Cardiac septum (tissue), 1 donor: ENCODE results near the gene CRNKL1. TPM values are rescaled to one million over a fixed set of nuclear protein-coding genes. Genes with fewer than 3 reads are reported as not detected.

Experiments used
- DNase-seq: peaks from one replicate; pipeline ENCODE4 v3.0.0-alpha.2; 2020; ENCODE audit warnings: low spot score
- intact Hi-C: fragments of 100-400 bp; cut with DNase I; formaldehyde crosslinking; loops from one replicate; pipeline ENCODE4 v1.14.0; 2022
- long read RNA-seq: library from polyadenylated mRNA; unstranded; transcript quantifications from one replicate; pipeline ENCODE4 v2.0.0, GENCODE V29; 2021
- total RNA-seq: library from RNA; stranded (reverse); fragmentation: NEBNext Ultra II Directional; extraction: Animal tissue kit (Norgen Biotek cat#: 25700); gene quantifications from one replicate; pipeline ENCODE4 v1.2.1, GENCODE V29; 2021
- donor health status: DM: no; HTN: no; CAD: no.

CRNKL1 gene
- total RNA-seq = 18.5 TPM
- long read RNA-seq, full-length matches to known transcripts = 28 of 35 reads
- long read RNA-seq, partial matches to known transcripts = 5 of 35 reads
- long read RNA-seq, other reads (novel, unspliced or antisense) = 2 of 35 reads

- intact Hi-C loops = no loop called here
- DNase-seq = peak; percentile 97
Observed at GRCh38 chr20:20052074-20052970, at the start of gene CRNKL1, which contains the start of gene CFAP61. Gene CRNKL1 (minus strand): TSS chr20:20052466. CDS start chr20:20052342, 124 bp downstream. Gene CFAP61 (plus strand): TSS chr20:20052532. CDS start chr20:20056654, 4,122 bp downstream.

- no peak for DNase-seq
- intact Hi-C loops = no loop called here
Observed at GRCh38 chr20:20100881-20101280, 48.6 kb upstream of the CRNKL1 start.

GRCh38 chr20:20096421-20096820 is 44.2 kb upstream of the CRNKL1 start:
- DNase-seq = no peak
- intact Hi-C loops = no loop called here

GRCh38 chr20:20095114-20095872 is 43.0 kb upstream of the CRNKL1 start:
- intact Hi-C loops = no loop called here
- no peak for DNase-seq

- intact Hi-C loops = loop anchor here (5.0 kb wide), 1 partner anchor 43 kb away; no protein-coding TSS in a partner anchor
- DNase-seq = no peak
Observed at GRCh38 chr20:20094410-20094809, 42.1 kb upstream of the CRNKL1 start.

GRCh38 chr20:20092827-20093226 is 40.6 kb upstream of the CRNKL1 start:
- DNase-seq = no peak
- intact Hi-C loops = loop anchor here (5.0 kb wide), 1 partner anchor 44 kb away; no protein-coding TSS in a partner anchor

GRCh38 chr20:20089939-20090338 is 37.7 kb upstream of the CRNKL1 start:
- no peak for DNase-seq
- intact Hi-C loops = loop anchor here (5.0 kb wide), 2 partner anchors 47 to 122 kb away; no protein-coding TSS in a partner anchor

GRCh38 chr20:20089018-20089417 is 36.8 kb upstream of the CRNKL1 start:
- no peak for DNase-seq
- intact Hi-C loops = loop anchor here (5.0 kb wide), 1 partner anchor 123 kb away; no protein-coding TSS in a partner anchor

- DNase-seq = no peak
- intact Hi-C loops = loop anchor here (5.0 kb wide), 1 partner anchor 126 kb away; no protein-coding TSS in a partner anchor
Observed at GRCh38 chr20:20085812-20086211, 33.5 kb upstream of the CRNKL1 start.

GRCh38 chr20:20085071-20085470 is 32.8 kb upstream of the CRNKL1 start:
- intact Hi-C loops = loop anchor here (5.0 kb wide), 1 partner anchor 127 kb away; no protein-coding TSS in a partner anchor
- DNase-seq = peak; percentile 82

GRCh38 chr20:20084296-20084752 is 32.1 kb upstream of the CRNKL1 start:
- DNase-seq = no peak
- intact Hi-C loops = loop anchor here (1.0 to 5.0 kb wide), 2 partner anchors 153 to 483 kb away; no protein-coding TSS in a partner anchor

GRCh38 chr20:20083807-20084206 is 31.5 kb upstream of the CRNKL1 start:
- intact Hi-C loops = loop anchor here (1.0 to 5.0 kb wide), 2 partner anchors 153 to 483 kb away; no protein-coding TSS in a partner anchor
- no peak for DNase-seq

GRCh38 chr20:20079102-20079784 is 27.0 kb upstream of the CRNKL1 start:
- intact Hi-C loops = no loop called here

GRCh38 chr20:20078041-20078440 is 25.8 kb upstream of the CRNKL1 start:
- intact Hi-C loops = no loop called here
- no peak for DNase-seq

More at GRCh38 chr20:20079102-20079784, 27.0 kb upstream of the CRNKL1 start:
- DNase-seq = no peak

- intact Hi-C loops = no loop called here
- no peak for DNase-seq
Observed at GRCh38 chr20:20076297-20077065, 24.2 kb upstream of the CRNKL1 start.

GRCh38 chr20:20075032-20075431 is 22.8 kb upstream of the CRNKL1 start:
- no peak for DNase-seq
- intact Hi-C loops = no loop called here

GRCh38 chr20:20073801-20074371 is 21.6 kb upstream of the CRNKL1 start:
- no peak for DNase-seq
- intact Hi-C loops = no loop called here
